Kidney (tissue), 14 donors: Measurements from ENCODE around the gene KRT7. TPM values are rescaled to one million over a fixed set of nuclear protein-coding genes. Genes with fewer than 3 reads are reported as not detected.
A peak's percentile ranks its signal among the peaks of the same experiment; 100 is the strongest.

Source experiments
- DNase-seq, 5 donors: peaks; one replicate each; pipeline ENCODE4 v3.0.0-alpha.2; 2013 to 2020
- FAIRE-seq: peaks from 2 replicates; lab custom pipeline; 2012; peaks lifted over from hg19 to GRCh38; lab: Jason Lieb, UNC
- H3K27ac ChIP-seq, 2 donors: one replicate each; pipeline ENCODE4 v1.7.0; 2013; ENCODE audit warnings: low read depth in 2 of 2, low read length in 2 of 2, inconsistent platforms in 1 of 2
- H3K27me3 ChIP-seq: one replicate; pipeline ENCODE4 v1.7.1; 2013; ENCODE audit warnings: low read length, inconsistent platforms; ENCODE audit not compliant: control insufficient read depth, insufficient read depth
- H3K36me3 ChIP-seq, 3 donors: one replicate each; pipeline versions ENCODE4 v1.7.0 to v1.7.1; 2013; ENCODE audit warnings: low read length in 3 of 3, control low read depth in 1 of 3, inconsistent platforms in 1 of 3; ENCODE audit not compliant: insufficient read depth in 3 of 3, control insufficient read depth in 2 of 3
- H3K4me1 ChIP-seq, 3 donors: one replicate each; pipeline versions ENCODE4 v1.7.0 to v1.7.1; 2013; ENCODE audit warnings: low read length in 3 of 3, inconsistent platforms in 1 of 3, low read depth in 1 of 3; ENCODE audit not compliant: control insufficient read depth in 2 of 3, insufficient read depth in 2 of 3
- H3K4me3 ChIP-seq, 3 donors: one replicate each; pipeline versions ENCODE4 v1.7.0 to v1.8.1; 2013; ENCODE audit warnings: low read length in 3 of 3, control low read depth in 1 of 3, inconsistent platforms in 1 of 3
- H3K9ac ChIP-seq, 3 donors: one replicate each; pipeline versions ENCODE4 v1.7.0 to v1.7.1; 2013; ENCODE audit warnings: low read length in 3 of 3, control low read depth in 1 of 3, inconsistent platforms in 1 of 3
- H3K9me3 ChIP-seq, 3 donors: one replicate each; pipeline versions ENCODE4 v1.7.0 to v1.7.1; 2013; ENCODE audit warnings: low read length in 3 of 3, control low read depth in 1 of 3, inconsistent platforms in 1 of 3; ENCODE audit not compliant: control insufficient read depth in 2 of 3, insufficient read depth in 1 of 3
- intact Hi-C: fragments of 100-400 bp; cut with DNase I; formaldehyde crosslinking; loops from one replicate; pipeline ENCODE4 v1.11.1; 2022
- polyA plus RNA-seq: library from polyadenylated mRNA; stranded (reverse); fragments of 350-450 nt; fragmentation: Illumina TruSeq; extraction: RNeasy Lipid Tissue Mini Kit (QIAGEN cat#74804); gene quantifications from one replicate; pipeline ENCODE4 v1.2.3, GENCODE V29; 2014; ENCODE audit warnings: low read depth, low replicate concordance; ENCODE audit not compliant: insufficient read depth
- total RNA-seq: library from RNA; stranded (reverse); fragmentation: NEBNext Ultra II Directional; extraction: Animal tissue kit (Norgen Biotek cat#: 25700); gene quantifications from one replicate; pipeline ENCODE4 v1.2.1, GENCODE V29; 2021
- TF ChIP-seq, protein P1 (sequence below): IDR thresholded peaks from 3 replicates; pipeline ENCODE4 v1.5.1; 2012; ENCODE audit warnings: mild to moderate bottlenecking, moderate library complexity, borderline replicate concordance; ENCODE audit not compliant: insufficient read depth; ENCODE audit errors: extremely low read depth
- donor health status: control.
- donor health status: control.
- donor health status: control.
- donor health status: control.
- donor health status: control.
- donor health status: DM: yes; HTN: yes; CAD: no.
- donor health status: Normal renal cell carcinoma (clear cell type).

Gene KRT7
- total and polyA plus RNA-seq, 2 donors from 2014 or later, result 173 to 1,490 TPM

DNA sequence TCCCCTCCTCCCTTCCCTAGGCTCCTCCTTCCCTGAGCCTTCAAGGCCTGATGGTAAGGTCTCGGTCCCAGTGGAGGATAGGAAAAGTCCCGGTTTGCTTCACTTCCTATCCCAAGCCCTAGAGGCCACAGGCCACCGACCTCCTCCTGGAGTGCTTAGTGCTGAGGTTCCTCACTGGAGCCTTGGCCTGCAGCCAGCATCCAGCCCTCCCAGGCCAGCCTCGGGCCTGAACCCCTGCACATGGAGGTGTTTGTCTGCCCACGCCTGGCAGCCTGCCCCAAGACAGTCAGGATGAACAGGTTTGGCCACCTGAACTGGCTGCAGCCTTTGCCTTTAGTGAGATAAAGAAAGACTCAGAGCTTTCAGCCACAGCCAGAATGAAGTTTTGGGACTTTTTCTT is 15.8 kb upstream of the KRT7 start:
- TF ChIP-seq, protein P1, sequence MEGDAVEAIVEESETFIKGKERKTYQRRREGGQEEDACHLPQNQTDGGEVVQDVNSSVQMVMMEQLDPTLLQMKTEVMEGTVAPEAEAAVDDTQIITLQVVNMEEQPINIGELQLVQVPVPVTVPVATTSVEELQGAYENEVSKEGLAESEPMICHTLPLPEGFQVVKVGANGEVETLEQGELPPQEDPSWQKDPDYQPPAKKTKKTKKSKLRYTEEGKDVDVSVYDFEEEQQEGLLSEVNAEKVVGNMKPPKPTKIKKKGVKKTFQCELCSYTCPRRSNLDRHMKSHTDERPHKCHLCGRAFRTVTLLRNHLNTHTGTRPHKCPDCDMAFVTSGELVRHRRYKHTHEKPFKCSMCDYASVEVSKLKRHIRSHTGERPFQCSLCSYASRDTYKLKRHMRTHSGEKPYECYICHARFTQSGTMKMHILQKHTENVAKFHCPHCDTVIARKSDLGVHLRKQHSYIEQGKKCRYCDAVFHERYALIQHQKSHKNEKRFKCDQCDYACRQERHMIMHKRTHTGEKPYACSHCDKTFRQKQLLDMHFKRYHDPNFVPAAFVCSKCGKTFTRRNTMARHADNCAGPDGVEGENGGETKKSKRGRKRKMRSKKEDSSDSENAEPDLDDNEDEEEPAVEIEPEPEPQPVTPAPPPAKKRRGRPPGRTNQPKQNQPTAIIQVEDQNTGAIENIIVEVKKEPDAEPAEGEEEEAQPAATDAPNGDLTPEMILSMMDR, result peak; percentile 6
- H3K9me3 ChIP-seq, result no peaks in the 10 kb centered on the region
- DNase-seq (peak in 3 of 5 donors; percentile 52 to 96 (median 57)), FAIRE-seq (no peak)
- peaks cover 0 to 25% (median 13%) of the 10 kb centered on the region in 3 donors for H3K4me1 ChIP-seq
- no peak overlapping the region for H3K9ac ChIP-seq
- no peaks in the 10 kb centered on the region for H3K36me3 ChIP-seq
- H3K27me3 ChIP-seq, result no peaks in the 10 kb centered on the region
- no peak overlapping the region for H3K4me3 ChIP-seq
- peak overlapping the region in 1 of 2 donors; percentile 59 for H3K27ac ChIP-seq
- intact Hi-C loops, result no loop called here

DNA sequence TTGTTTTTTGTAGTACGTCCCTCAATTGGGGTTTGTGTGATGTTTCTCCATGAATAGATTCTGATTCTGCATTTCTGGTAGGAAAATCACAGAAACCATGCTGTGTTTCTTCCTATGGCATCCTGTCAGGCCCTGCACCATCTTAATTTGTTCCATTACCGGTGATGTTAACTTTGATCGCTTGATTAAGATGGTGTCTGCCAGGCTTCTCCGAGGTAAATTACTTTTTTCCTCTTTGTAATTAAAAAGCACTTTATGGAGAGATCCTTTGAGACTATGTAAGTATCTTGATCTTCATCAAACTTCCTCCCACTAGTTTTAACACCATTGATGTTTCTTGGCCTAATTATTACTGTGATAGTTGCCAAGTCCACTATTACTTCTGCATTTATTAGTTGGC is 15.0 kb upstream of the KRT7 start:
- TF ChIP-seq, protein P1, result no peak
- H3K27ac ChIP-seq, result no peak overlapping the region
- no peak overlapping the region for H3K4me3 ChIP-seq
- H3K36me3 ChIP-seq, result no peaks in the 10 kb centered on the region
- DNase-seq (no peak), FAIRE-seq (no peak)
- no peaks in the 10 kb centered on the region for H3K27me3 ChIP-seq
- no peaks in the 10 kb centered on the region for H3K9me3 ChIP-seq
- intact Hi-C loops, result no loop called here
- H3K4me1 ChIP-seq, result peaks cover 0 to 25% (median 13%) of the 10 kb centered on the region in 3 donors
- no peak overlapping the region for H3K9ac ChIP-seq

DNA sequence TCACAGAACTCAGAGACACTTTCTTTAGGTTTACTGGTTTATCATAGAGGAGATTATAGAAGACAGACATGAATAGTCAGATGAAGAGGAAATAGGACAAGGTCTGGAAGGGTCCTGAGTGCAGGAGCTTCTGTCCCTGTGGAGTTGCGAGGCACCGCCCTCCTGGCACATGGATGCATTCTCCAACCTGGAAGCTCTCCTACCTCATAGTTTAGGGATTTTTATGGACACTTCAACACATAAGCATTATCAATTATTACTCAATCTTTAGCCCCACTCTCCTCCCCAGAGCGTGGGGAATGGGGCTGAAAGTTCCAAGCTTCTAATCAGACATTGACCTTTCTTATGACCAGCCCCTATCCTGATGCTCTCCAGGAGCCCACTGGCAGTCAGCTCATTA is 12.6 kb upstream of the KRT7 start:
- DNase-seq, result peak in 2 of 5 donors; percentile 6 to 9
- no peak overlapping the region for H3K4me3 ChIP-seq
- no peaks in the 10 kb centered on the region for H3K36me3 ChIP-seq
- H3K27ac ChIP-seq, result no peak overlapping the region
- no peak overlapping the region for H3K9ac ChIP-seq
- TF ChIP-seq, protein P1, result no peak
- H3K9me3 ChIP-seq, result no peaks in the 10 kb centered on the region
- H3K27me3 ChIP-seq, result no peaks in the 10 kb centered on the region
- H3K4me1 ChIP-seq, result peaks cover 0 to 18% (median 13%) of the 10 kb centered on the region in 3 donors
- intact Hi-C loops, result no loop called here
- FAIRE-seq, result no peak
